WTC11 (cell line): ENCODE measurements around the gene WWOX. TPM values are rescaled to one million over a fixed set of nuclear protein-coding genes. Genes with fewer than 3 reads are reported as not detected.

ENCODE experiments used
- ATAC-seq: fragments of 200-7000 bp; cut with Tn5 transposase; 2 replicates; pipeline ENCODE4 v1.10.0; 2021; ENCODE audit warnings: mild to moderate bottlenecking, moderate library complexity
- CTCF ChIA-PET: fragments of 300-600 bp; sonication (Branson Sonifier 250); formaldehyde crosslinking; loops from one replicate; lab custom pipeline; 2021; ENCODE audit warnings: antibody characterized with exemption; lab: Charles Lee
- POLR2A ChIA-PET: fragments of 350-600 bp; sonication (Branson Sonifier 250); formaldehyde crosslinking; loops from one replicate; lab custom pipeline; 2021; ENCODE audit warnings: antibody characterized with exemption; lab: Charles Lee
- DNase-seq: peaks from one replicate; pipeline ENCODE4 v3.0.0; 2021; ENCODE audit warnings: low spot score
- H3K27ac Mint-ChIP-seq: 2 replicates; pipeline ENCODE4 v1.8.0; 2021; ENCODE audit warnings: mixed read lengths
- H3K27me3 Mint-ChIP-seq: 2 replicates; pipeline ENCODE4 v1.8.0; 2021; ENCODE audit warnings: low read depth, mild to moderate bottlenecking, moderate library complexity, mixed read lengths
- H3K36me3 Mint-ChIP-seq: 2 replicates; pipeline ENCODE4 v1.8.0; 2021; ENCODE audit warnings: mixed read lengths
- H3K4me1 Mint-ChIP-seq: 2 replicates; pipeline ENCODE4 v1.8.0; 2022; ENCODE audit warnings: mixed read lengths
- H3K4me3 Mint-ChIP-seq: 2 replicates; pipeline ENCODE4 v1.8.0; 2021; ENCODE audit warnings: mild to moderate bottlenecking, moderate library complexity, mixed read lengths
- H3K9me3 Mint-ChIP-seq: 2 replicates; pipeline ENCODE4 v1.8.0; 2021; ENCODE audit warnings: mixed read lengths
- AFF4 ChIP-seq: sonication (generic); formaldehyde crosslinking; IDR thresholded peaks from 2 replicates; pipeline ENCODE4 v1.8.1; 2023; ENCODE audit warnings: mild to moderate bottlenecking, missing genetic modification reagents, borderline replicate concordance
- ATF1 ChIP-seq: sonication (generic); formaldehyde crosslinking; IDR thresholded peaks from 2 replicates; pipeline ENCODE4 v1.8.1; 2023; ENCODE audit warnings: mild to moderate bottlenecking, moderate library complexity, missing genetic modification reagents
- CREB1 ChIP-seq: sonication (generic); formaldehyde crosslinking; IDR thresholded peaks from 2 replicates; pipeline ENCODE4 v1.8.0; 2023; ENCODE audit warnings: mild to moderate bottlenecking, missing genetic modification reagents
- ESRRA ChIP-seq: sonication (generic); formaldehyde crosslinking; IDR thresholded peaks from 2 replicates; pipeline ENCODE4 v1.8.1; 2022; ENCODE audit warnings: mild to moderate bottlenecking, missing genetic modification reagents, borderline replicate concordance
- ETV6 ChIP-seq: sonication (generic); formaldehyde crosslinking; IDR thresholded peaks from 2 replicates; pipeline ENCODE4 v1.8.1; 2022; ENCODE audit warnings: mild to moderate bottlenecking, missing genetic modification reagents
- FOXP4 ChIP-seq: sonication (generic); formaldehyde crosslinking; IDR thresholded peaks from 2 replicates; pipeline ENCODE4 v1.8.0; 2022; ENCODE audit warnings: mild to moderate bottlenecking, missing genetic modification reagents
- GABPB1 ChIP-seq: sonication (generic); formaldehyde crosslinking; IDR thresholded peaks from 2 replicates; pipeline ENCODE4 v1.8.1; 2023; ENCODE audit warnings: mild to moderate bottlenecking, missing genetic modification reagents
- GRHL2 ChIP-seq: fragments of 250-450 bp; sonication (Bioruptor Pico); IDR thresholded peaks from 2 replicates; pipeline ENCODE4 v1.8.0; 2022; ENCODE audit warnings: mild to moderate bottlenecking, moderate library complexity; ENCODE audit not compliant: insufficient replicate concordance, severe bottlenecking
- NFE2L1 ChIP-seq: sonication (generic); formaldehyde crosslinking; IDR thresholded peaks from 2 replicates; pipeline ENCODE4 v1.8.1; 2023; ENCODE audit warnings: missing genetic modification reagents
- ZBTB21 ChIP-seq: sonication (generic); formaldehyde crosslinking; IDR thresholded peaks from 2 replicates; pipeline ENCODE4 v1.8.1; 2023; ENCODE audit warnings: mild to moderate bottlenecking, missing genetic modification reagents, borderline replicate concordance
- ZNF263 ChIP-seq: sonication (generic); formaldehyde crosslinking; IDR thresholded peaks from 2 replicates; pipeline ENCODE4 v1.8.1; 2022; ENCODE audit warnings: low read depth, mild to moderate bottlenecking, moderate library complexity, missing genetic modification reagents
- total RNA-seq: library from RNA; stranded (reverse); gene quantifications from 3 replicates; pipeline ENCODE4 v1.2.3, GENCODE V29; 2021
- TF ChIP-seq, protein P1 (sequence below): sonication (generic); formaldehyde crosslinking; IDR thresholded peaks from 2 replicates; pipeline ENCODE4 v1.8.0; 2022; ENCODE audit warnings: mild to moderate bottlenecking, missing genetic modification reagents
- TF ChIP-seq, protein P2 (sequence below): fragments of 250-450 bp; sonication (Bioruptor Pico); conservative IDR thresholded peaks from 2 replicates; pipeline ENCODE4 v1.9.0; 2021; ENCODE audit warnings: mild to moderate bottlenecking
- TF ChIP-seq, protein P3 (sequence below): sonication (generic); formaldehyde crosslinking; IDR thresholded peaks from 2 replicates; pipeline ENCODE4 v1.8.1; 2023; ENCODE audit warnings: mild to moderate bottlenecking, missing genetic modification reagents

The WWOX gene
- total RNA-seq, 1 experiment from 2014 or later, result 15.7 TPM

- H3K4me1 Mint-ChIP-seq, result no peaks in the 10 kb centered on the region; the same call in 1 of the 2 replicates
- TF ChIP-seq AFF4 (CRISPR knock-in tag) (no peak), ATF1 (CRISPR knock-in tag) (no peak)
- ChIA-PET POLR2A (no interaction called here), CTCF (no interaction called here)
- ATAC-seq (no peak), DNase-seq (no peak)
- H3K27ac Mint-ChIP-seq, result no peak overlapping the region
- H3K36me3 Mint-ChIP-seq, result no peaks in the 10 kb centered on the region
- no peaks in the 10 kb centered on the region for H3K27me3 Mint-ChIP-seq
- no peaks in the 10 kb centered on the region for H3K9me3 Mint-ChIP-seq
- H3K4me3 Mint-ChIP-seq, result no peak overlapping the region
Observed at GRCh38 chr16:78439646-78440045, 340.2 kb downstream of the WWOX start.

DNA sequence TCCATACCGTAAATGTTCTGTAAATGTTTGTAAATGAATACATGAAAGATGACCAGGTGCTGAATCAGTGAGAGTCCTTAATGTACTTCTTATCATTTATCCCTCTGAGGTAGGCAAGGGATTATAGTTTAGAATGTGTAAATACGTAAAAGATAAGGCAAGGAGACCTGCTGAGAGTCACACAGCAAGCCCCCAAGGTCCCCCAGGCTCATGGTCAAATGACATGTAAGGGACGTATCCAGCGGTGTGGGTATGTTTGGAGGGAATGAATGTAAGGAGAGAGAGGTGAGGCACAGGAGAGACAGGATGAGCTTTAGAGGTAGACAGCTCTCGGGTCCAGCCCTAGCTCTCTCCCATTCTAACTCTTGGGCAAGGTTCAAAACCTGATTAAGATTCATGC lies 341.8 kb downstream of the WWOX start:
- no peak overlapping the region for H3K27ac Mint-ChIP-seq
- peaks cover 6% of the 10 kb centered on the region for H3K4me1 Mint-ChIP-seq
- CTCF ChIA-PET, result no interaction called here
- no peaks in the 10 kb centered on the region for H3K9me3 Mint-ChIP-seq
- TF ChIP-seq ESRRA (no peak), NFE2L1 (CRISPR knock-in tag) (no peak), GRHL2 (CRISPR knock-in tag) (no peak), CREB1 (CRISPR knock-in tag) (no peak), FOXP4 (CRISPR knock-in tag) (no peak)
- POLR2A ChIA-PET, result no interaction called here
- DNase-seq (no peak), ATAC-seq (no peak)
- no peaks in the 10 kb centered on the region for H3K27me3 Mint-ChIP-seq
- no peaks in the 10 kb centered on the region for H3K36me3 Mint-ChIP-seq
- no peak overlapping the region for H3K4me3 Mint-ChIP-seq

DNA sequence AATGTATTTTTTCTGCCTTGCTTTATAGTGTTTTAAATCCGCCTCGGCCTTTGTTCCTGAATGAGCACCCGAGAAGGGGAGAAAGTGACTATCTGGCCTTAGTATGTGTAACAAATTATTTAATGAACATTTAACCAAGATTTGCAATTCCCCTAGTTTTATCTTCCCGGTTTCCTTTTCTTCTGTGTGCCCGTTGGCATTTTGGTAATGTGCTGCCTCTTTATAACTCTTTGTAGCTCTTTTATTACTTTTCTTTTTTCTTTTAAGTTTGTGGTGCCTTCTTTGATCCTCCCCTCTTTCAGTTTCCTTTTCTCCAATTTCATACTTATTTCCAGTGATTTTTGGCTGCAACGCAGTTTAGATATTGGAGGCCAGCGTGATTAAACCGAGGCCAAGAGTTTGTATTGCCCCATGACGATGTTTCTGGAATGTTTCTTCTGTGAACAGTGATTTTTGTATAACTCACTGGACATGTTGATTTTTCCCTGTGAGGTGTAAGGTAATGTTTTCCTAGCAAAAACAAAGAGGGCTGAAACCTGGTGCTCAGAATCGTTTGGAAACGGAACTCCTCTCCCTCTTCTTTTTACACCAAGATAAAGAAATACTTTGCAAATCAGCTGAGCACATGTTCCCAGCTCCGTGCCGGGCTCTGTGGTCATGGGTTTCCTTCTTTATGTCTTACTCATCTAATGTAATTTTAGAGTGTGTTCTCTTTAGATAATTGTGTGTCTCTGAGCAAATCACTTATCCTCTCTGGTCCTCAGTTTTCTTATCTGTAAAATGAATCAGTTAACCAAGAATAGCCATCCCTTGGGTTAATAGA lies 344.3 kb downstream of the WWOX start:
- CTCF ChIA-PET, result no interaction called here
- no peak for ATAC-seq
- Mint-ChIP-seq H3K4me1 (peaks cover 16% of the 10 kb centered on the region), H3K27me3 (no peaks in the 10 kb centered on the region), H3K27ac (no peak overlapping the region), H3K36me3 (no peaks in the 10 kb centered on the region), H3K9me3 (no peaks in the 10 kb centered on the region), H3K4me3 (no peak overlapping the region)
- POLR2A ChIA-PET, result interaction anchor here (0.7 kb wide), 1 partner anchor 261 kb away, joined by 6 read pairs; no protein-coding TSS in a partner anchor
- no peak for DNase-seq
- TF ChIP-seq, protein P1, sequence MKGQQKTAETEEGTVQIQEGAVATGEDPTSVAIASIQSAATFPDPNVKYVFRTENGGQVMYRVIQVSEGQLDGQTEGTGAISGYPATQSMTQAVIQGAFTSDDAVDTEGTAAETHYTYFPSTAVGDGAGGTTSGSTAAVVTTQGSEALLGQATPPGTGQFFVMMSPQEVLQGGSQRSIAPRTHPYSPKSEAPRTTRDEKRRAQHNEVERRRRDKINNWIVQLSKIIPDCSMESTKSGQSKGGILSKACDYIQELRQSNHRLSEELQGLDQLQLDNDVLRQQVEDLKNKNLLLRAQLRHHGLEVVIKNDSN (CRISPR knock-in tag), result no peak
- no peak for TF ChIP-seq ZNF263 (CRISPR knock-in tag)

DNA sequence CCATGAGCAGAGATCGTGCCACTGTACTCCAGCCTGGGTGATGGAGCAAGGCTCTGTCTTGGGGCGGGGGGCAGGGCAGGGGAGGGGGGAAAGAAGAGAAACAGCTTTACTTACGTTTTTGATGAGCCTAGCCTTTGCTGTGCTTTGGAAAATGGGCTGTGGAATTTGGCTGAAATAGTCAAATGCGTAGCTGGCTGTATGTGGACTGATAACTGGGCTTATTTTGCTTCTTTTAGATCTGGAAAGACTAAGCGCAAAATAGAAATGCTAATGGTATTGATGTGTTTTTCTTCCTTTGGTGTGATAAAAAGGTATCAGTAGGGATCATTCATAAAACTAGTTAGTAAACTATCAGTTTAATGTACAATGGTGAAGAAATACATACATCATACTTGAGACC lies 346.4 kb downstream of the WWOX start:
- DNase-seq (no peak), ATAC-seq (no peak)
- no peaks in the 10 kb centered on the region for H3K9me3 Mint-ChIP-seq
- no peaks in the 10 kb centered on the region for H3K27me3 Mint-ChIP-seq
- peaks cover 28% of the 10 kb centered on the region for H3K4me1 Mint-ChIP-seq
- H3K4me3 Mint-ChIP-seq, result no peak overlapping the region
- ChIA-PET CTCF (interaction anchor here (1.2 kb wide), 1 partner anchor 10 kb away, joined by 5 read pairs; no protein-coding TSS in a partner anchor), POLR2A (no interaction called here)
- H3K27ac Mint-ChIP-seq, result no peak overlapping the region
- TF ChIP-seq ETV6 (CRISPR knock-in tag), result no peak
- TF ChIP-seq, protein P2, sequence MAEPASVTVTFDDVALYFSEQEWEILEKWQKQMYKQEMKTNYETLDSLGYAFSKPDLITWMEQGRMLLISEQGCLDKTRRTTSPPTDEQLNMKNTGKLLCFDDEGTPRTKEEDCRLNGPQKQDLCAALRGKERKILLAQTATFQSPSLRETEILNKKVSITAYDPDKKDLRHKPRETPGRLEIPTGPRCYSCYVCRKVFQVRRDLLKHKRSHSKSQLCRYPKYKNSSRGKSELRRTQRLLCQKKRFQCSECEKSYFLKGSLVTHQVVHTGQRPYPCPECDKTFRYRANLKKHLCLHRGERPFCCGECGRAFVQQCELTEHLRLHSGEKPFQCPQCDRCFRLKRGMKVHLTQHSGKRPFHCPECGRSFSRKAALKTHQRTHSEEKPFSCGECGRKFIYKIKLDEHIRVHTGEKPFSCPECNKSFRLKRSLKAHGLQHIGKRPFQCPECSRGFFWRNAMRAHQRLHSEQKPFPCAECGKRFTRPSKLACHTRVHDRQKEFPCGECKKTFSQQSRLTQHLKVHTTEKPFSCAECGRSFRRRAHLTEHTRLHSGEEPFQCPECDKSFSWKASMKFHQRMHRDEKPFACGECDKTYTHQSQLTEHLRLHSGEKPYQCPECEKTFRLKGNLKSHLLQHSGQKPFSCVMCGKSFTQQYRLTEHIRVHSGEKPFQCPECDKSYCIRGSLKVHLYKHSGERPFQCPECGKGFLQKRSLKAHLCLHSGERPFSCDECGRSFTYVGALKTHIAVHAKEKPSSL (CRISPR knock-in tag), result no peak
- TF ChIP-seq, protein P3, sequence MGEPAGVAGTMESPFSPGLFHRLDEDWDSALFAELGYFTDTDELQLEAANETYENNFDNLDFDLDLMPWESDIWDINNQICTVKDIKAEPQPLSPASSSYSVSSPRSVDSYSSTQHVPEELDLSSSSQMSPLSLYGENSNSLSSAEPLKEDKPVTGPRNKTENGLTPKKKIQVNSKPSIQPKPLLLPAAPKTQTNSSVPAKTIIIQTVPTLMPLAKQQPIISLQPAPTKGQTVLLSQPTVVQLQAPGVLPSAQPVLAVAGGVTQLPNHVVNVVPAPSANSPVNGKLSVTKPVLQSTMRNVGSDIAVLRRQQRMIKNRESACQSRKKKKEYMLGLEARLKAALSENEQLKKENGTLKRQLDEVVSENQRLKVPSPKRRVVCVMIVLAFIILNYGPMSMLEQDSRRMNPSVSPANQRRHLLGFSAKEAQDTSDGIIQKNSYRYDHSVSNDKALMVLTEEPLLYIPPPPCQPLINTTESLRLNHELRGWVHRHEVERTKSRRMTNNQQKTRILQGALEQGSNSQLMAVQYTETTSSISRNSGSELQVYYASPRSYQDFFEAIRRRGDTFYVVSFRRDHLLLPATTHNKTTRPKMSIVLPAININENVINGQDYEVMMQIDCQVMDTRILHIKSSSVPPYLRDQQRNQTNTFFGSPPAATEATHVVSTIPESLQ (CRISPR knock-in tag), result no peak
- TF ChIP-seq GABPB1 (CRISPR knock-in tag), result no peak
- TF ChIP-seq ZBTB21 (CRISPR knock-in tag), result no peak
- H3K36me3 Mint-ChIP-seq, result no peaks in the 10 kb centered on the region
